Vagina (tissue), 2 donors: ENCODE data around the gene GDPD4. TPM values are rescaled to one million over a fixed set of nuclear protein-coding genes. Genes with fewer than 3 reads are reported as not detected.

Experiments used
- DNase-seq, 2 donors: peaks; one replicate each; pipeline ENCODE4 v3.0.0-alpha.2; 2017; ENCODE audit errors: extremely low spot score in 2 of 2
- H3K27ac ChIP-seq: fragments of 200-600 bp; sonication (generic); one replicate; pipeline ENCODE4 v1.5.1; 2019
- H3K27me3 ChIP-seq: fragments of 200-600 bp; sonication (generic); one replicate; pipeline ENCODE4 v1.5.1; 2019
- H3K36me3 ChIP-seq, 2 donors: fragments of 200-600 bp; sonication (generic); one replicate each; pipeline ENCODE4 v1.5.1; 2017 to 2019
- H3K4me1 ChIP-seq: fragments of 200-600 bp; sonication (generic); one replicate; pipeline ENCODE4 v1.5.1; 2019
- H3K4me3 ChIP-seq, 2 donors: fragments of 200-600 bp; sonication (generic); 1 replicate in 1 of 2; 2 replicates in 1 of 2; pipeline ENCODE4 v1.5.1; 2016 to 2019
- H3K9me3 ChIP-seq: fragments of 200-600 bp; sonication (generic); one replicate; pipeline ENCODE4 v1.5.1; 2019
- CTCF ChIP-seq, 3 experiments: fragments of 450-650 bp in 2 of 3; fragments of 200-600 bp in 1 of 3; sonication (generic) in 1 of 3; IDR thresholded peaks; one replicate each; pipeline ENCODE4 v1.5.1; 2017 to 2019; ENCODE audit warnings: antibody characterized with exemption in 3 of 3, mild to moderate bottlenecking in 2 of 3, moderate library complexity in 2 of 3
- POLR2A ChIP-seq, 2 donors: fragments of 450-650 bp; IDR thresholded peaks; one replicate each; pipeline ENCODE4 v1.6.1; 2017; ENCODE audit warnings: antibody characterized with exemption in 2 of 2, mild to moderate bottlenecking in 2 of 2, moderate library complexity in 2 of 2
- POLR2AphosphoS5 ChIP-seq, 2 donors: sonication (generic); formaldehyde crosslinking; IDR thresholded peaks; one replicate each; pipeline ENCODE4 v1.9.0; 2017; ENCODE audit warnings: antibody characterized with exemption in 2 of 2, mild to moderate bottlenecking in 2 of 2, low read depth in 1 of 2; ENCODE audit not compliant: insufficient read depth in 1 of 2
- intact Hi-C: fragments of 100-400 bp; cut with DNase I; formaldehyde crosslinking; loops from one replicate; pipeline ENCODE4 v1.15.1; 2023
- total RNA-seq: library from RNA; depleted of rRNA; stranded (reverse); fragments of >200 nt; gene quantifications from one replicate; pipeline ENCODE4 v1.2.3, GENCODE V29; 2016

The GDPD4 gene
- total RNA-seq, 1 donor from 2014 or later: not detected

GRCh38 chr11:77191429-77191822, 110.1 kb downstream of the GDPD4 start:
- no peaks in the 10 kb centered on the region for H3K36me3 ChIP-seq
- H3K27ac ChIP-seq: no peak overlapping the region
- no peaks in the 10 kb centered on the region for H3K9me3 ChIP-seq
- TF ChIP-seq CTCF (IDR thresholded peaks at IDR 0.05) (no peak), POLR2AphosphoS5 (IDR thresholded peaks at IDR 0.05; ENCODE audit: insufficient read depth in 1 of 2, low read depth in 1 of 2) (no peak), POLR2A (IDR thresholded peaks at IDR 0.05) (no peak)
- intact Hi-C loops: loop anchor here (10.0 kb wide), 1 partner anchor 353 kb away; no protein-coding TSS in a partner anchor
- DNase-seq: no peak
- H3K4me1 ChIP-seq: peaks cover 3% of the 10 kb centered on the region
- no peak overlapping the region for H3K4me3 ChIP-seq
- H3K27me3 ChIP-seq: no peaks in the 10 kb centered on the region

- Histone ChIP-seq H3K27me3 (no peaks in the 10 kb centered on the region), H3K27ac (no peak overlapping the region), H3K9me3 (no peaks in the 10 kb centered on the region), H3K4me1 (peaks cover 3% of the 10 kb centered on the region), H3K36me3 (no peaks in the 10 kb centered on the region), H3K4me3 (no peak overlapping the region)
- intact Hi-C loops: loop anchor here (10.0 kb wide), 1 partner anchor 354 kb away; no protein-coding TSS in a partner anchor
- no peak for DNase-seq
- no peak for TF ChIP-seq CTCF (IDR thresholded peaks at IDR 0.05)
- TF ChIP-seq POLR2A (IDR thresholded peaks at IDR 0.05): no peak
- no peak for TF ChIP-seq POLR2AphosphoS5 (IDR thresholded peaks at IDR 0.05; ENCODE audit: insufficient read depth in 1 of 2, low read depth in 1 of 2)
Observed at GRCh38 chr11:77190331-77191075, 111.0 kb downstream of the GDPD4 start.

GRCh38 chr11:77189588-77190210, 111.8 kb downstream of the GDPD4 start:
- TF ChIP-seq CTCF (IDR thresholded peaks at IDR 0.05) (no peak), POLR2AphosphoS5 (IDR thresholded peaks at IDR 0.05; ENCODE audit: insufficient read depth in 1 of 2, low read depth in 1 of 2) (no peak), POLR2A (IDR thresholded peaks at IDR 0.05) (no peak)
- intact Hi-C loops: loop anchor here (5.0 to 10.0 kb wide), 3 partner anchors 62 to 355 kb away; partner anchors contain the start of gene MYO7A

GRCh38 chr11:77188633-77189491, 112.6 kb downstream of the GDPD4 start:
- H3K36me3 ChIP-seq: no peaks in the 10 kb centered on the region
- peaks cover 3% of the 10 kb centered on the region for H3K4me1 ChIP-seq
- H3K4me3 ChIP-seq: no peak overlapping the region
- no peaks in the 10 kb centered on the region for H3K27me3 ChIP-seq
- H3K27ac ChIP-seq: no peak overlapping the region
- H3K9me3 ChIP-seq: no peaks in the 10 kb centered on the region
- TF ChIP-seq CTCF (IDR thresholded peaks at IDR 0.05) (no peak), POLR2A (IDR thresholded peaks at IDR 0.05) (no peak), POLR2AphosphoS5 (IDR thresholded peaks at IDR 0.05; ENCODE audit: insufficient read depth in 1 of 2, low read depth in 1 of 2) (no peak)
- DNase-seq: no peak
- intact Hi-C loops: loop anchor here (5.0 to 10.0 kb wide), 2 partner anchors 62 to 144 kb away; partner anchors contain the start of gene MYO7A

More at GRCh38 chr11:77189588-77190210, 111.8 kb downstream of the GDPD4 start:
- peaks cover 3% of the 10 kb centered on the region for H3K4me1 ChIP-seq
- DNase-seq: no peak
- no peak overlapping the region for H3K4me3 ChIP-seq
- no peaks in the 10 kb centered on the region for H3K27me3 ChIP-seq
- no peak overlapping the region for H3K27ac ChIP-seq
- H3K9me3 ChIP-seq: no peaks in the 10 kb centered on the region
- H3K36me3 ChIP-seq: no peaks in the 10 kb centered on the region
